Activated B cell treated with CpG ODN at 0.5 μM for 24 hours (primary cell): ENCODE results near the gene ZIC2. TPM values are rescaled to one million over a fixed set of nuclear protein-coding genes. Genes with fewer than 3 reads are reported as not detected.

ENCODE experiments used
- ATAC-seq: fragments of 200-7000 bp; cut with Tn5 transposase; one replicate; pipeline ENCODE4 v1.10.0; 2021; ENCODE audit warnings: low read depth, mild to moderate bottlenecking, moderate library complexity
- CTCF ChIA-PET: fragments of 350-600 bp; sonication (Branson Sonifier 250); formaldehyde crosslinking; loops from one replicate; lab custom pipeline; 2021; ENCODE audit warnings: antibody characterized with exemption; lab: Charles Lee
- POLR2A ChIA-PET: fragments of 350-600 bp; sonication (Branson Sonifier 250); formaldehyde crosslinking; loops from one replicate; lab custom pipeline; 2021; ENCODE audit warnings: antibody characterized with exemption; lab: Charles Lee
- DNase-seq: peaks from one replicate; pipeline ENCODE4 v3.0.0; 2022
- H3K27ac Mint-ChIP-seq: one replicate; pipeline ENCODE4 v1.8.0; 2020; ENCODE audit warnings: mixed read lengths
- H3K27me3 Mint-ChIP-seq: one replicate; pipeline ENCODE4 v1.8.0; 2021; ENCODE audit warnings: mixed read lengths
- H3K36me3 Mint-ChIP-seq: one replicate; pipeline ENCODE4 v1.8.0; 2021; ENCODE audit warnings: low read depth, mixed read lengths
- H3K4me1 Mint-ChIP-seq: one replicate; pipeline ENCODE4 v1.8.0; 2021; ENCODE audit warnings: mixed read lengths
- H3K4me3 Mint-ChIP-seq: one replicate; pipeline ENCODE4 v1.8.0; 2020; ENCODE audit warnings: mild to moderate bottlenecking, mixed read lengths
- H3K9me3 Mint-ChIP-seq: one replicate; pipeline ENCODE4 v1.8.0; 2020; ENCODE audit warnings: mixed read lengths
- CTCF ChIP-seq: fragments of 200-600 bp; IDR thresholded peaks from one replicate; pipeline ENCODE4 v1.8.0; 2022; ENCODE audit warnings: antibody characterized with exemption, mild to moderate bottlenecking
- intact Hi-C: fragments of 100-400 bp; cut with micrococcal nuclease; formaldehyde crosslinking; loops from one replicate; pipeline ENCODE4 v1.15.1; 2024
- total RNA-seq: library from RNA; stranded (reverse); gene quantifications from 2 replicates; pipeline ENCODE4 v1.2.3, GENCODE V29; 2022

ZIC2 gene
- total RNA-seq, 1 donor from 2014 or later, result not detected

DNA sequence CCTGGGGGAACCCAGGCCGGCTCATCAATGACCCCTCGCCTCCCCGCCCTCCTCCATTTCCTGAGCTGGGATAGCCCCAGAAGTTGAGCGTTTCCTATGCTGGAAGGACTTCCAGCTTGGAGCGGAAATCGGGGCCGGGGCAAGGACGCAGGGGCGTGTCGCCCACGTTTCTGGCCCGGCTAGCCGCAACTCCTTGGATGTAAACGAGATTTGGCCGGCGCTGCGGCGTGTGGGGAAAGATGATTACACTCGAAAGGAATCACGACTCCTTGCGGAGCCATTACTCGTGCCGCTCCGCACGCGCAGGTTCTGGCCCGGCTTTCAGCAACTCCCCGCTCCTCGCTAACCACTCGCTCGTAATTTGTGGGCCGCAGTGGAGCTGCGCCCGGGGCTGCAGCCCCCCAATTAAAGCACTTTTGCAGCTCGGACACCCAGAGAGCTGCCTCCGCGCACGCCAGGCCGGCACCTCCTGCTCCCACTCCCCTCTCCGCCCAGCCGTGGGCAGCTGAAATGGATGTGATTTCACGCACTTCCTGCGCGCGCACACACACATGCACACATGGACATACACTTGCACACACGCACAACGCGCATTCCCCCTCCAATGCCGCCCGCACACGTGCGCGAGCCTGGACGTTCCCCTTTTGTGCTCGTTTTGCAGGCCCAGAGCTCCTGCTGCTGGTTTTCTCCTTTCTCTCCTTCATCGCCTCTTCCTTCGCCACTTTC, 25.7 kb upstream of the ZIC2 start:
- ChIA-PET CTCF (no interaction called here), POLR2A (no interaction called here)
- ATAC-seq (no peak), DNase-seq (no peak)
- intact Hi-C loops, result no loop called here
- no peak for TF ChIP-seq CTCF
- Mint-ChIP-seq H3K36me3 (no peaks in the 10 kb centered on the region), H3K27me3 (peaks cover 67% of the 10 kb centered on the region), H3K4me1 (peaks cover 20% of the 10 kb centered on the region), H3K9me3 (no peaks in the 10 kb centered on the region), H3K4me3 (no peak overlapping the region), H3K27ac (no peak overlapping the region)

GRCh38 chr13:99956473-99957349, 24.9 kb upstream of the ZIC2 start:
- POLR2A ChIA-PET, result no interaction called here
- CTCF ChIA-PET, result no interaction called here
- no peaks in the 10 kb centered on the region for H3K9me3 Mint-ChIP-seq
- intact Hi-C loops, result no loop called here
- H3K4me1 Mint-ChIP-seq, result peaks cover 20% of the 10 kb centered on the region
- H3K27me3 Mint-ChIP-seq, result peaks cover 68% of the 10 kb centered on the region
- no peaks in the 10 kb centered on the region for H3K36me3 Mint-ChIP-seq
- no peak for ATAC-seq
- no peak overlapping the region for H3K27ac Mint-ChIP-seq
- DNase-seq, result no peak
- no peak for TF ChIP-seq CTCF
- H3K4me3 Mint-ChIP-seq, result no peak overlapping the region

- intact Hi-C loops, result loop anchor here (2.0 kb wide), 1 partner anchor 34 kb away; no protein-coding TSS in a partner anchor
- no peak for TF ChIP-seq CTCF
- Mint-ChIP-seq H3K36me3 (no peaks in the 10 kb centered on the region), H3K27ac (no peak overlapping the region), H3K9me3 (no peaks in the 10 kb centered on the region), H3K27me3 (peaks cover 67% of the 10 kb centered on the region), H3K4me1 (peaks cover 20% of the 10 kb centered on the region), H3K4me3 (no peak overlapping the region)
- ChIA-PET CTCF (no interaction called here), POLR2A (no interaction called here)
- no peak for ATAC-seq
- DNase-seq, result no peak
These were observed 23.0 kb upstream of the ZIC2 start for GRCh38 chr13:99958406-99959126.

DNA sequence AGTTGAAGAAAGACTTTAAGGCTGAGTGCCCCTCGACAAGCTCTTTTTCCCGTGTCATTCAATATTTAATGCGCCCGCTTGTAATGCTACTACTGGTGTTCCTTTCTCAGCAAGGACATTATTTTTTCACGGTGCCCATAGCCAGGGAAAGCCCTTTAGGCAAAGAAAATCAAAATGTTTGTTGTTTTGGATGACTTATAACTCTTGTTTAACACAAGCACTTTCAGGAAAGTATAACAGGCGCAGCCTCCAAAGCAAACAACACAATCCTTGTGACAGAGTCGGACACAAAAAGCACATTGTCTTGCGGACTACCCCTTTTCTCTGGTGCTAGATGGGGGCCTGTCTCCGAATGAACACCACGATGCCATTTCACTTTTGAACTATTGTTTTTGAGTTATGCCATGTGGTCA, 22.5 kb upstream of the ZIC2 start:
- Mint-ChIP-seq H3K4me3 (no peak overlapping the region), H3K36me3 (no peaks in the 10 kb centered on the region), H3K9me3 (no peaks in the 10 kb centered on the region), H3K27me3 (peaks cover 67% of the 10 kb centered on the region), H3K27ac (no peak overlapping the region), H3K4me1 (peaks cover 20% of the 10 kb centered on the region)
- POLR2A ChIA-PET, result no interaction called here
- intact Hi-C loops, result loop anchor here (2.0 kb wide), 1 partner anchor 34 kb away; no protein-coding TSS in a partner anchor
- DNase-seq, result no peak
- CTCF ChIA-PET, result no interaction called here
- ATAC-seq, result no peak
- TF ChIP-seq CTCF, result no peak
